ENCODE data around the gene GPD1L.
"Not testable (repeated sequence)": the region's sequence is repeated elsewhere in the genome, so short reads cannot be mapped to it uniquely, and the experiment has no call there.

The GPD1L gene

DNA sequence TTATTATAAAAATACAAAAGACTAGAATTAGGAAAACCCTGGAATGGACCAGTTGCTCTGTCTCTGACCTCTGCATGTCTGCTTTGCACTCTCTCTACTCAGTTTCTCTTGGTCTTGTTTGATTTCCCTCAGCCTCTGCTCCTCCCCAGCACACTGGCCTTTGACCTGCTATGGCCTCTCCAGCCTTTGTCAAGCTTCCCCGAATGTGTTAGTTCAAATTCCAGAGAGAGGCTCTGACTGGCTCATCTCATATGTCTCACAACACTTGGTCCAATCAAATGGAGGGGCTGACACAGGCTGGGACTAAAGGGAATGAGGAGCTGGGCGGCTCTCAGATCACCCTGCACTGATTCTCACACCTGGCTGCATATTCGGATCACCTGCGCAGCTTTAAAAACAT is 79.7 kb downstream of the GPD1L start:
- no peak for DNase-seq

DNA sequence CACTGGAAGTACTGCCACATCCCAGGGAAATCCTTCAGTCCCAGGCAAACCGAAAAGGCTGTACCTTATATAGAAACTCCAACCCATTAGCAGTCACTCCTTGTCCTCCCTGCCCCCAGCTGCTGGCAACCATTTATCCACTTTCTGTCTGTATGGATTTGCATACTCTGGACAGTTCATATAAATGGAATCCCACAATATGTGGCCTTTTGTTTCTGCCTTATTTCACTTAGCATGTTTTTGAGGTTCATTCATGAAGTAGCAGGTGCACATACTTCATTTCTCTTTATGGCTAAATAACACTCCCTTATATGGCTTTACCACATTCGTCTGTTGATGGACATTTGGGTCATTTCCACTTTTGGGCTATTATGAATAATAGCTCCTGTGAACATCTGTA is 80.5 kb downstream of the GPD1L start:
- DNase-seq: no peak

DNA sequence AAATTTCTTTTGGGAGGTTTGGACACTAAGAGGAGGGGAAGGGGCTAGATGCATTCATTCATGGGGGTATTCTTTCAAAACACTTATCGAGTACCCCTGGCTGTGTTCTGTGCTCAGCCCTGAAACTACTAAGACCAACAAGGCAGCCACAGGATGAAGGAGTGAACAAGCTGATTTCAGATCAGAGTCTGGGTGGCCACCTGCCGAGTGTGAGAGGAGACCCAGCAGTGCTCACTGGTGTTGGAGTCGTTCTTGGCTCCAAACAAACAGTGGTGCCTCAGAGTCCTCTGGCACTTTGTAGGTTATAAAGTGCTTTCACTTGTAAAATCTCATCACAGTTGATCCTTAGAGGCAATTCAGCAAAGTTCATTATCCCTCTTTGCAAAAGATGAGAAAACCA is 83.3 kb downstream of the GPD1L start:
- DNase-seq: no peak

DNA sequence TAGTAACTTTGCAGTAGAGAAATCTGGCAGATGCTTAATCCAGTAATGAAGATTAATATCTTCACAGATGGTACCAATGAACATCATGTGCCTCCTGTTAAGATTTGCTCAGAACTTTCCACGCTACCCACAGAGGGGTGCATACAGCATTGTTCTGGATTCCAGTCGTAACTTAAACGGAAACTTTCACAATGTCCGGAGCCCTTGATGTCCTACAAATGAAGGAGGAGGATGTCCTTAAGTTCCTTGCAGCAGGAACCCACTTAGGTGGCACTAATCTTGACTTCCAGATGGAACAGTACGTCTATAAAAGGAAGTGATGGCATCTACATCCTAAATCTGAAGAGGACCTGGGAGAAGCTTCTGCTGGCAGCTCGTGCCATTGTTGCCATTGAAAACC is 84.1 kb downstream of the GPD1L start:
- DNase-seq: not testable (repeated sequence)

DNA sequence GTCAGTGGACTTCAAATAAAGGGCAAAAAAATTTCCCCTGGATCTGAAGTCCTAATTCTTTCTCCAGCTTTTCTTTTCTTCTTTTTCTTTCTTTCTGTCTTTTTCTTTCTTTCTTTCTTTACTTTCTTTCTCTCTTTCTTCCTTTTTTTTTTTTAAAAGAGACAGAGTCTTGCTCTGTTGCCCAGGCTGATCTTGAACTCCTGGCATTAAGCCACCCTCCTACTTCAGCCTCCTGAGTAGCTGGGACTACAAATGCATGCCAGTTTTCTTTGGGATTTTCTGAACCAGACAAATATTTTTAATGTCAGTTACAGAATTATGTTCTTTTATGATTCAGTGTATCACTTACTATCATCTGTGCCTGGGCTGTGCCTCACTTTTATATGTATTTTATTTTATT is 86.7 kb downstream of the GPD1L start:
- no peak for DNase-seq

DNA sequence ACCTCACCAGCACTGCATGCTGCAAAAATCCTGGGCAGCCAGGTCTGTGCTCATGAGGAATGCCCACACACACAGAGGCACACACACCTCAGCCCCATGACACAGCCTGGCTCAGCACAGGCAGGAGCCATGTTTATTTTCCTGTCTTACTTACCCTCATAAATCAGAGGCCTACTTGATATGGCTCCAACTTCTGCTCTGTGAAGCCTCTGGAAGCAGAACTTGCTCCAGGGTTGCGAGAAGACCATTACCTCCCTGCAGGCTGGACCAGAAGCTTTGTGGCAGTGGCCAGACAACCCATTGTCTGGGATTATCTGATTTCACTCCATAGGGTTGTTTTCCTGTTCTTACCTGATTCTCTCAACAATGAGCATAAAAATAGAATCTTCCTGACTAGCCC is 88.2 kb downstream of the GPD1L start:
- DNase-seq: no peak

DNA sequence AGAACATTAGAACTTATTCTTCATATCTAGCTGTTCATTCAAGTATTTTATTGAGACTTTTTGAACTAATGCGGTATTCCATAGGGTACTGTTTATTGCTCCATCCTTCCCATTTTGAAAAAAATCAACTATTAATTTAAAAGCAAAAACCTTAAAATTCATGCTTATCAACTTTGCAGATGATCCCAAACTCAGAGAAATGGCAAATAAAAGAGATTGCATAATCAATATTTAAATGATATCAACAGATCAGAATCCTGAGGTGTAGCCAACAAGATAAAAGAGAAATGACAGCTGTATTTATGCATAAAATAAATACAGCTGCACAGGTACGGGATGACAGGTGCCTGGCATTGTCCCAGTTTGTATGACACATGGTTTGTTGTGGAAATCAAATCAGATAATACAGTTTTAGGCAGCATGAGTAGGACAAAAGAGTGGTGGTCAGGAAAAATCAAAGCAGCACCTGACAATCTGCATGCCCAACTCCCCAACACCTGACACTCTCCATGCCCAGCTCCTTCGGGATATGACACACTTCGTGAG is 89.6 kb downstream of the GPD1L start:
- peak in 1 of 2 experiments; percentile 8 for DNase-seq

DNA sequence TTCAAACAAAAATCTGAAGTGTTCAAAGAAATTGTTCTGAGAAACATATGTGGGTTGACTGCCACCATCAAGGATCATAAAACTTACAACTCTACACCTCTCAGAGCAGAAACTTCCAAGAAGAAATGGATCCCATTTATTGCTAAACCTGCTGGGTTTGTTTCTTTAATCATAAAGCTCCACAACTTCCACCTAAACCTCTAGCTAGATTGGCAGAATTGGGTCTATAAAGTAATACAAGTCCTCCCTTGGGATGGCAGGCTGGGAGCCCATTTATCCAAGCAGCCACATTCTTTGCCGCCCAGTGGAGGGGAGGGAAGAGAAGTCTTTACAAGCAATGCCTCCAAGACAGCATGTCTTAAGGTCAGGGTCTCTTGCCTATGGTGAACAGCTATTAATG is 91.6 kb downstream of the GPD1L start:
- no peak for DNase-seq

DNA sequence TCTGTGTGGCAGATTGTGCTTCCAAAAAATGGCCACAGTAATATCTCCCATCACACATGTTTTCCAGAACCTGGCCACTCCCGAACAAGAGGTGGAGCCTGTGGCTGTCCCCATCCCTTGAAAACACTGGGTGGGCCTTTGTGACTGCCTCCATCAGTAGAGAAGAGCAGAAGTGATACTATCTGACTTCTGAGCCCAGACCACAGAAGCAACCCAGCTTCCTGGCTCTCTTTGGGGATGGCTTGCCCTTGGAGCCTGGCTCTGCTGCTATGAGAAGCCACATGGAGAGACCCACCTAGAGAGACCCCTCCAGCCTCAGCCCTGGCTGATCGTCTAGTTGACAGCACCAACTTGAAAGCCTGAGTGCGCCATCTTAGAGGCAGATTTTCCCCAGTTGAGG is 92.3 kb downstream of the GPD1L start:
- DNase-seq: no peak

DNA sequence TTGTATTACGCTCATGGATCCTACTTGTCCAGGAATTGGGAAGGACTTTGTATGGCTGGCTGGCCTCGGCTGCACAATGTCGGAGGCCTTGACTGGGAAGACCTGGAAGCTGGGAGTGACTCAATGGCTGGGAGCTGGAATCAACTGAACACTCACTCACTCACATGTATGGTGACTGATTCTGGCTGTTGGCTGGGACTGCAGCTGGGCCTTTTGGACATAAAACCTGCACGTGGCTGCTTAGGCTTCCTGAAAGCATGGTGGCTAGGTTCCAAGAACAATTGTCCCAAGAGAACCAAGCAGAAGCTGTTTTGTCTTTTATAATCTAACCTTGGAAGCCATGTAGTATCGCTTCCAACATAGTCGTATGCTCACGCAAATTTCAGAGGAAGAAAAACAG is 94.1 kb downstream of the GPD1L start:
- DNase-seq: peak in 1 of 2 experiments; percentile 10

DNA sequence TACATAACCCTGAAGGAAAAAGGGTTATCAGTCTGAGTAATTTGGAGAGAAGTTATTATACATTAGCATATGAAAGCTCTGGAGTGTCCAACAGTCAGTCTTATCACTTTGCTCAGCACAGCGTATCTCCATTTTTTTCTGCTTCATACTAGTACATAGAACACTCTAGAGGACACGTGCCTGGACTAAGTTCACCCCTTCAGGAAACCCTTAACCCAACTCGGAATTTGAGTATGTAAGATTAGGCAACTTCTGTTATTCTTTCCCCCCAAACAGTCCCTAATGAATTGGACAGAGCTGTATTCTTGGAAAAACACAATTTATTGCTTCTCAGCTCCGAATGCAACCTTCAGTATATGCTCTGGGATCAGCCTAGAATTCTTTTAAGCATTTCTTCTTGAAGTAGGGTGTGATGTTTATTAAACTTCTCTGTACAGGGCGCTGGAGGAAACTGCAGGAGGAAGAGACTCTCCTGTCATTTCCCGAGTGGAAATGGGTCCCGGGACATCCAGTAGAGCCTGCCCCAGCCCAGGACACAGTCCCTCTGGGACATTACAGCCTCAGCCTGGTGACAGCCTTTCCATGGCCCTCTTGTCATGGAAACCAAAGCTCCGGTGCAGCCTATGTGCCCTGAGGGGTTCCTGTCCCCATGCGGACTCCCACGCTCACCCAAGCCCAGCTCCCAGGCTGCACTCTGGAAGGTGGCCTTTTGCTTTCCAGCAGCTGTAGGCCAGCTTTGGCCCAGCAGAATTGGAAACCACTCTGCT is 94.8 kb downstream of the GPD1L start:
- no peak for DNase-seq

DNA sequence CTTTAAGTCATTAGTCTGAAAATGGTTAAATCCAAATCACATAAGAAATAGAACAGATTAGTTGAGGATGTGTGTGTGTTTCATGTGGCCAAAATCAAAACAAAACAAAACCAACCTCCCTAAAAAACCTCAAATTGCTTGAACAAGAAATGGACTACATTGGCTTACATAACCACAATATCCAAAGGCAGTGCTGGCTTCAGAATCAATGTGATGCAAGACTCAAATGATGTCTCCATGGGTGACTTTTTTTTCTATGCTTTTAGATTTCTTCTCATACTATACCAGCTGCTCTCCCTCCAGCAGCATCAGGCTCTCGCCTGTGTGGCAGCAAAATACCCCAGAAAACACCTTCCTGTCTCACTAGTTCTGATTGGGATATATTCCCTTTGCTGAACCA is 96.1 kb downstream of the GPD1L start:
- DNase-seq: no peak

DNA sequence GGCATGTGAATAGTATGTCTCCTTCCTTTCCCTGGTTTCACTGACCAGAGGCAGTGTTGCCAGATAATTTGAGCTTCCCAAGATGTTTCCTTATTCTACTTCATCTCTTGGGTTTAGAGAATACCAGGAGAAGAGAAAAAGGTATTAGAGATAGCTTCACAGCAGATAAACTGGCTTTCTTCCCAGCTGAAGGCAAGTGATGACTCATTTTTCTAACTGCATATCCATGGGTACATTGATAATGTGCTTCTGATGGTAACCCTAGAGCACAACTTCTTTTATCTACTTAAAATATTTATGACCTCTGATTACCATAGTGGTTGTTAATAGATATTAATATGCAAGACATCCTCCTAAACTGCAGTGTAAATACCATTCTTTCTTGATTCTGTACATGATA is 97.4 kb downstream of the GPD1L start:
- DNase-seq: no peak

DNA sequence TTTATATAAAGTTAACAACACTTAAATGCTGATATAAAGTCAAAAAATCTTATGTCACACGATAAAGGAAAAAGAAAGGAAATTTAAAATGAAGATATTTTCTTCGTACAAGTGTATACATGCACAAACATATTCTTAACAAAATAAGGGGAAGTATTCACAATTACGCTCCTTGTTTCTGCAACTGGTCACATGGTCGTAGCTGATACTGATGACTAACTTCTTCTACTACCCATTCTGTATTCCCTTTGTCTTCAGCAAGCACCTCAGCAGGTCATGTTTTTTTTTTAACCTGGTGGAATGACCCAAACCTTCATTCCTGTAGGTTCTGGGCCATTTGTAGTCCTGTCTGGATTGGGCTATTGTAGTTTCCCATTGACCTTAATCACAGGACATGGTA is 102.0 kb downstream of the GPD1L start:
- no peak for DNase-seq

DNA sequence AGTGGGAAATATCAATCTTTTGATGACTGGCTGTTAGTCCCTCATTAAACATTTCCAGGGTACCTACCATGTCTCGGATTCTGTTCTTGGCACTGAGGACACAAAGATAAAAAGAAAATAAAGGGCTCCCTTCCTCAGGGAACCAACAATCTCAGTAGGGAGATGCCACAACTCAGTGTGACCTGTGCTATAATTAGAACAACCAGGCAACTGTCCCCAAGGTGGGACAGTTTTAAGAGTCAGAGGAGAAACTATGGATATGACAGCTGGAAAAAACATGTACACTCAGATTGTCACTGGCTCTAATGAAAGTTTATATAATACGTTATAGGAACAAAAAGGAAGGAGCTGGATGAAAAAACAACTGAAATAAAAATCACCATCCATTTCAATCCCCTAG is 108.8 kb downstream of the GPD1L start:
- DNase-seq: no peak

DNA sequence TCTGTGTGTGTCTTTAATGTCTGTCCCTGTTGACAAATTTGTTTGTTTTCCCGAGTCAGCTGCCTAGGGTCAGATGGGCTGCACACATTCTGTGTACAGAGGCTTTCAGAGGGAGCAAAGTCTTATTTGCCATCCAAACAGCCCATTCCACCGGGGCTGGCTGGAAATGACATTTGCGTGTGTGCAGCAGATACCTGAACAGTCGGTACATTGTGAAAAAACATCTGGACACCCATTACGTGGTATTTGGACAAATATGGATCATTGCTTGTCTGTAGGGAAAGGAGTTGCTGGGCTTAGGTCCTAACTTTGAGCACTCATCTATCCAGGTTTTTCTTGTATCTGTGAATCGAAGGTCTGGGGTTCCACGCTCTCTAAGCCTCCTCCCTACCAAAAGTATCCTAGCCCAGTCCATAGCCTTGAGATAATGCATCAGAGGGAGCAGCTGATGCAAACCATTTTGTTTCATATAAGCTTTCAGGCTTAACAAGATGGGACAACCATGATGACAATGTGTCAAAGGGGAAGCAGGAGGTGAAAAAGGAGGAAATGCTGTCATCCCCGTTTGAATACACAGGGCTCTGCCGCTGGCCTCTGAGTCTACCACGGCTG is 109.9 kb downstream of the GPD1L start:
- no peak for DNase-seq

DNA sequence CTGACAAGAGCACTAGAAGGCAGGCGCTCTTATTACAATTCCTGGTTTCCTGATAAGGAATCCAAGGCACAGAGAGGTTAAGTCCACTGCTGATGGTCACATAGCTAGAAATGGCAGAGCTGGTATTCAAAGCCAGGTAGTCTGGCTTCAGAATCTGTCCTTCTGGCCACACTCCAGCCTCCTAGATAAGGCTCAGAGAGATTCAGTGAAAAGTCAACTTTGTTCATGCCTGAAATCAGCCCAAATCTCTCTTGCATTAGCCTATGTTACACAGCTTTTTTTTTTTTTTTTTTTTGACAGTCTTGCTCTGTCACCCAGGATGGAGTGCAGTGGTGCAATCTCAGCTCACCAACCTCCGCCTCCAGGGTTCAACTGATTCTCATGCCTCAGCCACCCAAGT is 110.9 kb downstream of the GPD1L start:
- no peak for DNase-seq
